Dermis microvascular lymphatic vessel endothelial cell (primary cell): Measurements from ENCODE around the gene SLC30A3. TPM values are rescaled to one million over a fixed set of nuclear protein-coding genes. Genes with fewer than 3 reads are reported as not detected.

ENCODE experiments used
- DNase-seq, 2 donors: peaks; one replicate each; pipeline versions ENCODE4 v3.0.0 to v3.0.0-alpha.2; 2010; ENCODE audit warnings: low read depth in 2 of 2
- total RNA-seq: library from RNA; depleted of rRNA; stranded (reverse); fragments of >200 nt; gene quantifications from 2 replicates; pipeline ENCODE4 v1.2.1, GENCODE V29; 2014

The SLC30A3 gene
- total RNA-seq, 1 donor from 2014 or later = 6.3 TPM

DNA sequence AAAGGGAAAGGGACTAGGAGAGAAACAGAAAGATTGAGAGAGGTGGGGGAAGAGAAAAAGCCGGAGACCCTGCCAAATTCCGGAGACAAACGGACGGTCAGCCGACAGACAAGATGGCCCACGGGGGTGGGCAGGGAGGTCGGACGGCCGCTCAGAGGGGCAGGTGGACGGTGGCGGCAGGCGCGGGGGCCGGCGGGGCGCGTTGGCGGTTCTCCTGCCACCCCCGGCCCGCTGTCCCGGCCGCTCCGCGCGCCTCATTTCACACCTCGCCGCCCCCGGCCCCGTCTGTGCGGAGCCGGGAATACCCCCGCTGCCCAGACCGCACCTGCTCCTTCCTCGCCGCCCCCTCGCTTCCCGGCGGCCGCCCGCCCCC, 935 bp downstream of the SLC30A3 start:
- DNase-seq = no peak

DNA sequence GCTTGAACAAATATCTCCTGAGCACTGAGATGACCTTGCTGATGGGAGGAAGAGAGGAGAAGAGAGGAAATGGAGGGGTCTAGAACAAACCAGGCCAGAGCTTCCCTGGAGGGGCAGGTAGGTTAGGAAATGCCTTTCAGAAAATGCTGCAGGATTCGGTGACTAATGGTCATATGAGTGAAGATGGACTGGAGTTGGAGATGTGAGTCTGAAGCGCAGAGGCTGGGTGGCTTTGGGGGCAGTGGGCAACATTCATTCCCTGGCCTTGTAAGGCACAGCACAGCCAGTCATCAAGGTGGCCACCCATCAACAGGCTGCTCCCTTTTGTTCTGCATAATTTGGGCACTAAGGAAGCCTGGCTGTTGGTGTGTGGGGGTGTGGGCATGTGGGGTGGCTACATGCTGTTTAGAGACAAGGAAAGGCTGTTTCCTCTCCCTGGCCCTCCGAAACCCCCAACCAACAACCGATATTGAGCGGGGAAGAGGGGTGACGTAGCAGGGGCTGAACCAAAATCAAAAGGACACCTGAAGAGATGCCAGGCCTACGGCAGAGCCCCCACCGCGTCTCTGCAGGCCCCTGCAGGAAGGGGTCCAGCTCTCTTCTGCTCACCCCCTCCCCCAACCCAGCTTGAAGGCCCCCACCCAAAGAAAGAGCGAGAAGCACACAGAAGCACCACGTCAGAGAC, 1.5 kb downstream of the SLC30A3 start:
- peak in 1 of 2 donors; percentile 25 for DNase-seq

DNA sequence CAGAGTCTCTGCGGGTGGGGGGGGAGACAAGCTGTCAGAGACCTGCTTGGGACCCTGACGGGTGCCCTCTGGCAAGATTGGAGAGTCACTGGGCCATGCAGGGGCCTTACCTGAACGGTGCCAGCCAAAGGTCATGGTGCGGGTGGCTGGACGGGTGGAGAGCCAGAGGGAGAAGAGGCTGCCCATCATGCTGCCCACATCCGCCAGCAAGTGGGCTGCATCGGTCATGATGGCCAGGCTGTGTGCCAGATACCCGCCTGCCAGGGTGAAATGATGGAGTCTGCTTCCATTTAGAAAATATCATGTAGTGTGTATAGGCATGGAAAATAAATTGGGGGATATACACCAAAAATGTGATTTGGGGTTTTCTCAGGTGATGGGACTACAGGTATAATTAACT, 4.8 kb downstream of the SLC30A3 start:
- no peak for DNase-seq

DNA sequence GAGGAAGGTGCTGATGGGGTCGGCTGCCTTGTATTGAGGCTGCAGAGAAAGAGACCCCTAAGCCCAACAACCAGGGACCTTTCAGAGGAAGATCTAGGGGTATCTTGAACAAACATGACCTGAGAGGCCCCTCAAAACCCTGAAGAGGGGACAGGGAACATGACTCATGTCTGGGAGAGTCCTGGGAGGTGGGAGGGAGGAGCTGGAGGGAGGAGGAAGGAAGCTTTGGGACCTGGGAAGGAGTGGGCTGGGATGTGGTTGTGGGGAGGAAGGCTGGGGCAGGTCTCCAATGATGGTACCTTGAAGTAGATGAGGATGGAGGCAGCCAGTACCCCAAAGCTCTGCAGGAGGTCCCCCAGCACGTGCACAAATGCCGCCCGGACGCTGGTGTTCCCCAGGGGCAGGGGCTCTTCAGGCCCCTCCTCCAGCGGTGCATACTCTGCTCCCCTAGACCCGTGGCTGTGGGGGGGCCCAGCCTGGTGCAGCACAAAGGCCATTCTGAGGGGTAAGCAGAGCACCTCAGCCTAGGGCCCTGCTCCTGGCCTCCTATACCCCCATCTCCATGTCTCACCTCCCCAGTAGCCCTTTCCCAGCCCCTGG, 5.9 kb downstream of the SLC30A3 start:
- DNase-seq = no peak

DNA sequence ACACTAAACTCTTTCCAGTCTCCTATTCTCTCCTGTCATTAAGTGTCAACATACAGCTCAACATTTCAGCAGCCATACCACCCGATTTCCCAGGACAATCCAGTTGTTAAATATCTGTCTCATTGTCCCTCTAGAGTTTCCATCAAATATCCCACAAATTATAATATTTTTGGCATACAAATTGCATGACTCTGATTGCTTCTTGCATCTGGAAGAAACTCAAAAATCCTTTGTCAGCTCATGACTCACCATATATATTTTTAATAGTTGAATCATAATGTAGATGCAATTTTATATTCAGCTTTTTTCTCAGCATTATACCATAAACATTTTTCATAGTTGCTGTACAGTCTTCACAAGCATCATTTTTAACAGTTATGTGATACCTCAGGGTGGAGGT, 7.2 kb downstream of the SLC30A3 start:
- DNase-seq = no peak

DNA sequence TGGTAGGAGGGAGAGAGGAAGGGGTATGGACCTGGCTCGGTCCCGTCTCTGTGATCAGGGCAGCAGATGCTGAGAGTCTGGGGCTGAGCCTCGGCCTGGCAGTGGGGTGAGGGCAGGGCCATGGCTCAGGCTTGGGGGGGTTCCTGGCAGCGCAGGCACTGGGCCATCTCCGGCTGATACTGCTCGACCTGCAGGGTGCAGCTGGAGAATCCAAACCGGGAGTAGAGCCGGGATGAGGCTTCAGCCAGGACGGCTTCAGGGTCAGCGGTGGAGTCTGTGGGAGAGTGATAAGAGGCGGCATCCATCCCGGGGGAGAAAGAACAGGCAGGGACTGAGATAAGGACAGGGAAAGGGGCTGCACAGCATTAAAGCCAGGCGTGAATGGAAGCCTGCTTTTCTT, 7.7 kb downstream of the SLC30A3 start:
- no peak for DNase-seq

DNA sequence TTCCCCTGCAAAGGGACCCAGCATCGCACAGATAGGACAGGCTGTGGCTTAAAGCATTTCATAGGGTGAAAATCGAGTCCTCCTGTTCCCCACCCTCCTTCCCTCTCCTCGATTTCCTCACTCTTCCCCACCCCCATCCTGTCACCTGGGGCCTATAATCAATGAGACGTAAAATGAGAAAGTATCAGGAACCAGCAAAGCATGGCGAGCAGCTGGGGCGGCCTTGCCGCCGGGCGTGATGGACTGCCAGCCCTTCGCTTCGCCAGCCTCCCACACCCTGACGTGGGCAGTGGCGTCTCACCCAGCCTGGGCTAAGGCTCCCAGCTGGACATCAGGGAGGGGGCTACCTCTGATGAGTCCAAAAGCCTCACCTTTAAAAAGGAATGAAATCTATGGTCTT, 11.1 kb downstream of the SLC30A3 start:
- DNase-seq = no peak

DNA sequence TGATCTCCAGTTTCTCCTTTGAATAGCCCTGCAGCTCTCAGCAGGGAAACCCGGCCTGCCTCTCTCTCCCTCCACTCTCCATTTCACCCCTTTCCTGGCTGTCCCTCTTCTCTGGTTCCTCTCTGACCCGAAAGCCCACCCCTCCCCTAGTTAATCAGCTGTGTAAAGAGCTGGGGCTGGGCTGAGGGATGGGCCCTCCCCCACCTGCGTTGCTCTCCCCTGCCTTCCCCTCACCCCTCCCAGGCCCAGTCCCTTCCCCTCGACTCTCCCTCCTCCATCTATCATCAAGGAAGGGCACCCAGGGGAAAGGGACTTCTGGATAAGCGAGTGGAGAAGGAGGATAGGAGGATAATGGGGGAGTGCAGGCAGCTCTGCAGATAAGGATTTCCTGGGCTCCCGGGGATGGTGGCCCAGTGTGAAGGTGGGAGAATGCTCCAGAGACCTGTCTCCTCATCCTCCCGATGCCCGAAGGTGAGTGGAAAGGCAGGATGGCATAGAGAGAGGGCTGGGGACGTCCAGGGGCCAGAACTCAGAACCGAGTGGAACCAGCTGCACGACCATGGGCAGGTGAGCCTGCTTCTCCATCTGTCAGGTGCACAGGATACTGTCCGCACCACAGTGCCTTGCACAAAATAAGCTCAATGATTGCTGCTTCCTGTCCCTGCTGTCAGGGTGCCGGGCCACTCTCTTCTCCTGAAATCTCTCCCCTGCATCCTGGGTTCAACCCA, 12.0 kb downstream of the SLC30A3 start:
- no peak for DNase-seq

DNA sequence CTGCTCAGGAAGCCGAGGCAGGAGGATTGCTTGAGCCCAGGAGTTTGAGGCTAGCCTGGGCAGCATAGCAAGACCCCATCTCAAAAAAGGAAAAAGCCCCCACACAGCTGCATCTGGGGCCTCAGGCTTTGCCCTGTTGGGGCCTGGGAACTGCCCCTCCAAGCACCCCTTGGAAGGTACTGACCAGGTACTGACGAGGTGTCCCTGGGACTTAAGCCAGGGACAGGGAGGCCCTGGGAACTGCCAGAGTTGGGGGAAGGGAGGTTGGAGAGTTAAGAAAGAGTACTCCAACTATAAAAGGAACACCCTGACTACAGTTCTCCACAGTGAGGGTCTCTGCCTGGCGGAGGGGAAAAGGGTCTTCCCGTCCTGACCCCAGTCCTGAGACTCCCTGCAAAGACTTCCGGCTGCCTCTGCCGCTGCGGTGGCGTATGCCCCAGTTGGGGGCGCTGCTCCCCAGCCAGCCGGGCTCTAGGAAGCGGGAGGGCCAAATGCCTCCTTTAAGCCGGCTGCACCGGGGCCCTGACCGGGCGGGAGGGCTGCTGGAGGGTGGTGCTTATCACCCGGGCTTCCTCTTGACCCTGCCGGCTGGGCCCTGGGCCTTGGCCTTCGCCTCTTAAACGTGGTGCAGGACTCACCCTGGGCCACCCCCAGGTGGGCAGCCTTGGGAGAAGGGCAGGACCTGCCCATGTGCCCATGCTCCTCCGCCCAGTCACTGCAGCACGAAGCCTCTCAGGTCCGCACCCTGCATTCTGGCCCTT, 12.8 kb downstream of the SLC30A3 start:
- DNase-seq = peak in 1 of 2 donors; percentile 65

DNA sequence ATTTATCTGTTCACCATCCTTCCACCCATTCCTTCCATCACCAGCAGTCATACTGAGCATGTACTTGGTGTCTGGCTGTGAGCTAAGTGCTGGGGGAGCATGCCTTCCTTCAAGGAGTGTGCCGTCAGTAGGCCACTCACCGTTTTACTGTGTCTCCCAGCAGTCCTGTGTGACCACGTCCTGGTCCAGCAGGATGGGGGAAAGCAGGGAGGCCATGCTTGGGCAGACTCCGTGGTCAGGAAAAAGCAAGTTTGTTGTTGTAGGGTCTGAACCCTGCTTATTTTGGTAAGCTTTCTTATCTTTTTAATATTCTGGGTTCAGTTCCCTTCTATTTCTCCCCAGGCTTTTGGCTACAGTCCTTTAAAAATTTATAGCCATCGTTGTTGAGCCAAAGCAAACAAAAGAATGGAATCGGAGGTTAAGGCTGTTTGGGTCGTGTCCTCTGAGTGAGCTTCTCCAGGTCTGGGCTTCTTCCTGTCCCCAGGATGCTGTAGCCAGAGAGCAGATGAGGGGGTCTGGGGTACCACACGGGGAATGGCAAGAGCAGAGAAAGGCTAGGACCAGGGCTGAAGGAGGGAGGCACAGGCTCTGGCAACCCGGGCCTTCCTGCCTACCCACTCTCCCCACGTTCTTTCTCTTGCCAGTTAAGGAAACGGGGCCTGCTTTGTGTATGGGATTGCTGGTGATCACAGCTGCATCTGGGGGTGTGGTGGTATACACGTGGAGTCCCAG, 13.5 kb downstream of the SLC30A3 start:
- peak in 1 of 2 donors; percentile 27 for DNase-seq

DNA sequence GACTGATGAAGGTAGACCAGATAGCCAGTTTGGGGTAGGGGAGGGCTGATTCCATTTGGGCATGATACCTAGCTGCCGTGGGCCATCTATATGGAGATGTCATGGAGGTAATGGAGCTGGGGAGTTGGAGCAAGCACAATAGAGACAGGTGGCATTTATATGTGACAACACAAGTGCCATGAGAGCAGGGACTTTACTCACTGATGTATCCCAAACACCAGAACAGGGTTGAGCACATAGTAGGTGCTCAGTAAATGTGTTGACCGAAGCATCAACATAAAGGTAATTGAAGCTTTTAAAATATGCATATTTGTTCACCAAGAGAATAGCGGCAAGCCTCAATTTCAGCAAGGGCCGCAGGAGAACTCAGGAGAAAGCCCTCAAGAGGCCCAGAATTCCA, 15.0 kb downstream of the SLC30A3 start:
- no peak for DNase-seq

DNA sequence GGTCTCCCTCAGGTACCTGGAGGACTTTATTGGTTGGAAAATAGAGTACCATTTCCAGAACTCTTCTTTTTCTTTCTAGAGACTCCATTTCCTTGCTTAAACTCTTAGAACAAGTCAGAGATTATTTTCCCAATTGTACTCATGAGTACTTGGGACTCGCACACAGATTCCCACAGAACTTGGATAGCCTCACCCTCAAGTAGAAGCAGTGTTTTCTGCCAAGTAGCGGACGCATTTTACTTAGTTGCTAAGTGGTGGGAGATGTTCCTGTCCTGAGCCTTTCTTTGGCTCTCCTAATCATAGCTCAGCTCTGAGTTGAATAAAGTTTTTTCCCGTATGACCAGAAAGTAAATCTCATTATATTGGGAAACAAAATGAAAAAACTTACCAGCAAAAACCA, 17.2 kb downstream of the SLC30A3 start:
- no peak for DNase-seq

DNA sequence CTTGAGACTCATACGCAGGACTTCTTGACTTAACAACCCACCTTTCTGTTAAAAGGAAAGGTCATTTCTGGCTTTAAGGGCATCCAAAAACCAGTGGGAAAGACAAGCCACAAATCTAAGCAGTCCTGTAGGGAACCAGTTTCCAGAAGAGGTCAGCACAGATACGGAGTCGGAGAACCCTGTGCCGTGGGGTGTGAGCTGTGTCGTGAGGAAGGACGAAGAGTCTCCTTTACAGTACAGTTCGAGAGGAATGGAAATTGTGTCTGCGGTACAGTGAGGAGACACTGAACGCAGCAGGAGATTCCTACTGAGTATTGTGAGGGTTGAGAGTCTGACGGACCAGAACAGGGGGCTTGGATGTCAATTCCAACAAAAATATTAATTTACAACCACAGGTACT, 17.7 kb downstream of the SLC30A3 start:
- DNase-seq = no peak

DNA sequence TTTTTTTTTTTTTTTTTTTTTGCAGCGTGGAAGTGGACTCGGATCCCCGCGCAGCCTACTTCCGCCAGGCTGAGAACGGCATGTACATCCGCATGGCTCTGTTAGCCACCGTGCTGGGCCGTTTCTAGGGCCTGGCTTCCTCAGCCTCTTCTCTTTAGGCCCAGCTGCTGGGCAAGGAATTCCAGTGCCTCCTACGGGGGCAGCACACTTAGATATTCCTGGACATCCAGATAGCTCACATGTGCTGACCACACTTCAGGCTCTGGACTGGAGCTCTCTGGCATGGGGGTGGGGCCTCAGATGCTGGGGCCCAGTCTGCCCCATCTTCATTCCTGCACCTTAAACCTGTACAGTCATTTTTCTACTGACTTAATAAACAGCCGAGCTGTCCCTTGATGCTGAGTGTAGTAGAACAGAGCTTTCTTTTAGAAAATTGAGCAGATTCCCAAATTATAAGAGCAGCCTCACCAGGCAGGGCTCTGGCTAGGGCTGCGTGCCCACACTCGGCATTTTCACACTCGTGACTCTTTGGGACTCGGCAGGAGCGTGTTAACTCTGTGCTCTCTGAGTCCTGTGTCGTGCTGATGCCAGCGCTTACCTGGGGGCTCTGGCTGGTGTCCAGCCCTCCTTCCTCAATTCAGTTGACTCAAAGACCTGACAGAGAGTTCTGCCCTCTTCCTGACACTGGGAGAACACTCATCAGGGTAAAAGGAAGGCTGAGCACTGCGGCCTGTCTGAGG, 19.3 kb downstream of the SLC30A3 start:
- DNase-seq = no peak

DNA sequence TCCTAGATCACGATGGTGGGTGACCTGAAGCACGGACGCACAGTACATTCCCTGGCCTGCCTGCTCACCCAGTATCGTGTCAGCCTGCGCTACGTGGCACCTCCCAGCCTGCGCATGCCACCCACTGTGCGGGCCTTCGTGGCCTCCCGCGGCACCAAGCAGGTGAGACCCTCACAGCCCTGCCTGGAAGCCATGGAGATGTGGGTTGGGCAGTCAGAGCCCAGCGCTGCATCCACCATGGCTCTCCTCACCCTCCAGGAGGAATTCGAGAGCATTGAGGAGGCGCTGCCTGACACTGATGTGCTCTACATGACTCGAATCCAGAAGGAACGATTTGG, 20.3 kb downstream of the SLC30A3 start:
- no peak for DNase-seq

DNA sequence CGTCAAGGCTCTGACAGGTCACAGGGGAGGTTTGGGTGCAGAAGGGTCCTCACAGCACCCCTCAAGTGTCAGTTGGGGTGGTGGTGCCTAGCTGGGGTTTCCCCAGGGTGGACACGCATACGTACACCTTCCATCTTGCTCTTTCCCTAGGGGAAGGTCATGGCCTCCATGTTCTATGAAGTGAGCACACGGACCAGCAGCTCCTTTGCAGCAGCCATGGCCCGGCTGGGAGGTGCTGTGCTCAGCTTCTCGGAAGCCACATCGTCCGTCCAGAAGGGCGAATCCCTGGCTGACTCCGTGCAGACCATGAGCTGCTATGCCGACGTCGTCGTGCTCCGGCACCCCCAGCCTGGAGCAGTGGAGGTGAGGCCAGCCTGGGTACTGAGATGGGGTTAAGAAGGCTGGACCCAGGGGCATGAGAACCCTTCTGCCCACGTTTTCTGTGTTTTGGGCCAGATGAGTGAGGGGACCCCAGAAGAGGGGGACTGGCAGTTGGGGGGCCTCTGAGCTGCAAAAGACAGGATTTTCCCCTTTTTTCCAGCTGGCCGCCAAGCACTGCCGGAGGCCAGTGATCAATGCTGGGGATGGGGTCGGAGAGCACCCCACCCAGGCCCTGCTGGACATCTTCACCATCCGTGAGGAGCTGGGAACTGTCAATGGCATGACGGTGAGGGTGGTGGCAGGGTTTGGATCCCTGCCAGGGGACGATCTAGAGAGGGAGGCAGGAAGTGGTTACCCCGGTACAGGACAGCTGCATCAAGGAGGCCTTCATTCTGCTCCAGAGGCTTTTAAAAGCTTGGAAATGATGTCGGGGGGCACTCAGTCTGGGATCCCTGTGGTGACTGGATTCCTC, 20.9 kb downstream of the SLC30A3 start:
- DNase-seq = no peak

DNA sequence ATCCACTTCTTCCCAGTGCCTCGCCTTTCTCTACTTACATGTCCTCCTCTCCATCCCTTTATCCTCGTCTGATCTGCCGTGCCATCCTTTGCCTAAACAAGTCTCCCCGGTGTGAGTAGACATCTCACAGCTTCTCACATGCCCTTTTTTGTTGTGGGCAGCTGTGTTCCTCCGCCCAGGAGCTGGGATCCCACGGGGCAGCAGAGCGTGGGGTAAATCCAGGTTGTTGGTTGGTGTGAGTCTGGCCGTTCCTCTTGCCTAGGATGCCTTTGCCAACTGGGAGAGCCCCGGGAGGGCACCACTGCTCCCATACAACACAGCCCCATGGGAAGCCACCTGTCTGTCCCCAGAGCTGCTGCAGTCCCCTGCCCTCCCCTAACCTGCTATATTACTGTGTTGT, 22.4 kb downstream of the SLC30A3 start:
- no peak for DNase-seq

DNA sequence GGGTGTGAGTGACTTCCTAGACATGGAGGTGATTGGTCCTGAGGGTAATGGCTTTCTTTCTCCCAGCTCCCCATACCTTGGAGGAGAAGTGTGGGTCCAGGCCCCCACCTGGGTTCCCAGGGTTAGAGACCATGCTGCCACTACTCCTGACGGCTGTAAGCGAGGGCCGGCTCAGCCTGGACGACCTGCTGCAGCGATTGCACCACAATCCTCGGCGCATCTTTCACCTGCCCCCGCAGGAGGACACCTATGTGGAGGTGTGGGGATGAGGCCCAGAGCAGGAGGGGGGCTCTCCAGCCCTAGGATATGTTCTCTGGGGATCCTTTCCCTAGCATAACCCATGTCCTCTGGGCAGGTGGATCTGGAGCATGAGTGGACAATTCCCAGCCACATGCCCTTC, 23.9 kb downstream of the SLC30A3 start:
- DNase-seq = no peak

DNA sequence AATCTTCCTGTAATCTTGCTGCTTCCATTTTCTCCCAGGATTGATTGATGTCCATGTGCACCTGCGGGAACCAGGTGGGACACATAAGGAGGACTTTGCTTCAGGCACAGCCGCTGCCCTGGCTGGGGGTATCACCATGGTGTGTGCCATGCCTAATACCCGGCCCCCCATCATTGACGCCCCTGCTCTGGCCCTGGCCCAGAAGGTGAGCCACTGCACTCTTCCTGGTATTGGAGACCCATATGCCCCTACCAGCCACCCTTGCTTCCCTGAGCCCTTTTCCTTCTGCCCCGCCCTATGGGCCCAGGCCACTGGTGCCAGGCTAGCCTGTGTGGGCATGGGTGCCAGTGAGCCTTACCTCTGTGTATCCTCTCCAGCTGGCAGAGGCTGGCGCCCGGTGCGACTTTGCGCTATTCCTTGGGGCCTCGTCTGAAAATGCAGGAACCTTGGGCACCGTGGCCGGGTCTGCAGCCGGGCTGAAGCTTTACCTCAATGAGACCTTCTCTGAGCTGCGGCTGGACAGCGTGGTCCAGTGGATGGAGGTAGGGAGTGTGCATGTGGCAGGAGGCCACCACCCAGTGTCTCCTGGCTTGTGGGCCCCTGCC, 25.4 kb downstream of the SLC30A3 start:
- no peak for DNase-seq

DNA sequence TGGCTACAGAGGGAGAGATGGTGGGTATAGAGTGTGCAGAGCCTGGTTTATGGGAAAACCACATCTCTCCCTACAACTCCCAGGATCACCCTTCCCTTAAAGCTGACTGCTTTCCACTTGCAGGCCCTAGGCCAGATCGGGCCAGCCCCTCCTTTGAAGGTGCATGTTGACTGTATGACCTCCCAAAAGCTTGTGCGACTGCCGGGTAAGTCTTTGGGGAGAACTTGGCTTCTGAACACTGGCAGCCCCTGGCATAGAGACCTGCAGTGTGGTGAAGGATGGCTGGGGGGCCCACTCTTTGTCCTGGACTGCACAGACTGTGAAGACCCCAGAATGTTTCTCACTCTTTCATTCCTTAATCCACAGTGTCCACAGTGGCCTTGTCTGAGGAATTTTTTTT, 26.2 kb downstream of the SLC30A3 start:
- DNase-seq = no peak
